Activated CD8-positive, alpha-beta memory T cell treated with anti-CD3 and anti-CD28 coated beads for 1 hour (primary cell): ENCODE data around the gene SP140.
A peak's percentile ranks its signal among the peaks of the same experiment; 100 is the strongest.
"Not testable (repeated sequence)": the region's sequence is repeated elsewhere in the genome, so short reads cannot be mapped to it uniquely, and the experiment has no call there.

ENCODE experiments used
- DNase-seq, 2 donors: peaks; one replicate each; pipeline ENCODE4 v3.0.0-alpha.2; 2020; ENCODE audit warnings: low read depth in 1 of 2; ENCODE audit errors: extremely low read depth in 1 of 2

SP140 gene

DNA sequence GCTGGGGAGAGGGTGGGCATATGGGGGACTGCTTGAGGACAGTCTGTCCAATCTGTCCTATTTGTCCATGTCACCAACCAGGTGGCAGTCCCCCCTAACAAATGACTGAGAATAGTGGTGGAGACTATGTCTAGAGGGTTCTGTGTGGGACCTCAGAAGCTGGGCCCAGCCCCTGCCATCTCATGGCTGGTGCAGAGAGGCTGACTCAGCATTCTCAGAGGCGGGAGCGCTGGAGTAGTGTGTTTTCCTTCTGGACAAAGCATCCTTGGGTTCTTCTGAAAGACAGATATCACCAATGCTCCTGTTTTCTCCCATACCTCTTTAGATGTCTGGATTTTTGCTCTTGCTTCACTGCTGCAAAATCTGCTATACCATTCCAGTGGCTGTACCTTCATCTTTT lies 57.4 kb downstream of the SP140 start:
- no peak for DNase-seq

DNA sequence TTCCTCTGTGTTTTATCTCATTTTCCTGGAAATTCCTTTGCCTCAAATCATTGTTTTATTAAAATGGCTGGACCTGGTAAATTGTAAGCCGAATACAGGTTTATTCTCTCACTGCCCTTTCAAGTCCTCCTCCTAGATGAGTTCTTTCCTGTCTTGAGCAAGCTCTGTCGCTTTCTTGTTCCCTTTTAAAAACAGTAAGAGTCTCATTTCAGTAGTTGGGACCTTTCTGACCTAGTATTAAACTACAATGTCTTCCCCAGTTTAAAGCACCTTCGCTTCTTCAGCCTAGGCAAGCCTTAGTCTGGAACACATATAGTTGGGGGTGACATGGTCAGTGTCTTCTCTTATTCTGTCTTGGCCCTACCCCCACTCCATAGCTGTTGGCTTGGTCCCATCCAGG lies 60.5 kb downstream of the SP140 start:
- DNase-seq = no peak

DNA sequence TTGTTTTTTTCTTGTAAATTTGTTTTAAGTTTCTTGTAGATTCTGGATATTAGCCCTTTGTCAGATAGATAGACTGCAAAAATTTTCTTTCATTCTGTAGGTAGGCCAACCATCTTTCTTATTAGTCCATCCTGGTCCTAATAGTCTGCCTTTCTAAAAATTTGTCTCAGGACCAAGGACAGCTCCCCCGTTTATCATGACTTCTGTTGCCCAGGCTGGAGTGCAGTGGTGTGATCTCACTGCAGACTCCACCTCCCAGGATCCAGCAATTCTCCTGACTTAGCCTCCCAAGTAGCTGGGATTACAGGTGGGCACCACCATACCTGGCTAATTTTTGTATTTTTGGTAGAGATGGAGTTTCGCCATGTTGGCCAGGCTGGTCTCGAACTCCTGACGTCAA lies 63.8 kb downstream of the SP140 start:
- DNase-seq = not testable (repeated sequence)

DNA sequence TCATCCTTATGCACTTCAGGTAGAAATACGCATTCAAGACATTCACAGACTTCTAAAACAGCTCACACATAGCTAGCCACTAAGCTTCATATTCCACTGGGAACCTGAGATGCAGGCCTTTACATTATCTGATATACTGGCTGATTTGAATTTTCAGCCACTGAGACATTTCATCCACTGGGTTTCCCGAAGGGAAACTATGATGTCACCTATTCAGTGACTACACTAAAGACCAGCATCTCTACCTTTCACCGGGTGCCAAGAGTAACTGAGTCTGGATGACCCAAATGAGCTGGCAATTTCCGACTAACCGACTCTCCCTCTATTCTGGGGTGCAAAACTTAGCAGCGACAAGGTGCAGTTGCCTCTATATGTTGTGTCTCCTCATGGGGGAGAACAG lies 69.7 kb downstream of the SP140 start:
- DNase-seq = no peak

DNA sequence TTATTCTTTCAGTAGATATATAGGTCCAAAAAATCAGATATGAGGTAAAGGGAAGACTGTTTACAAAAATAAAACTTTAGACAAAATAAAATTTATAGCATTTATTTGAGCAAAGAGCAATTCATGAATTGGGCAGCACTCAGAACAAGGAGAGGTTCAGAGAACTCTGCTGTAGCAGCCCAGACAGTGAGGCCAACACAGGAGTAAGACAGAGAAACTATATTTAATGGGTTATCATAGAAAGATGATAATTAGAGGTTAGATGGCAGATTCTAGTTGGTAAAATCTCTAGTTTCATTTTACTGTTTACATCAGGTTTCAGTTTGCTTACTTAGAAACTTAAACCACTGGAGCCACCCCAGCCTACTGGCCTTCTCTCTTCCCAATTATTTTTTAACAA lies 71.4 kb downstream of the SP140 start:
- no peak for DNase-seq

DNA sequence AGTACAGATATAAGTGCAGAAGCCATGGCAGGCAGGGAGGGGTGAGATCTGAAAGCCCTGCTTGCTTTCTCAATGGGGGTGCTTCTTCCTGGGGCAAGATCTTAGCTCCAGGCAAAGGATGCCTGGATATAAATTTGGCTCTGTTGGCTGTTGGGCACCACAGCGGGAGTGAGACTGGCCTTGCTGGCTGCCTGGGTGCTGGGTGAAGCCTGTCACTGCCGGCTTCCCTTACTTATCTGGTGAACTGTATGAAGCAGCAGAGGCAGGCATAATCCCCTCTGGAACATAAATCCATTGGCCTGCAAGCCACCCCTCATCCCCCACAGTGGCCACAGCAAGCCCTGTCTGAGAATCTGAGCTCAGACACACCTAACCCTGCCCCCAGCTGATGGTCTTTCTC lies 74.1 kb downstream of the SP140 start:
- no peak for DNase-seq

DNA sequence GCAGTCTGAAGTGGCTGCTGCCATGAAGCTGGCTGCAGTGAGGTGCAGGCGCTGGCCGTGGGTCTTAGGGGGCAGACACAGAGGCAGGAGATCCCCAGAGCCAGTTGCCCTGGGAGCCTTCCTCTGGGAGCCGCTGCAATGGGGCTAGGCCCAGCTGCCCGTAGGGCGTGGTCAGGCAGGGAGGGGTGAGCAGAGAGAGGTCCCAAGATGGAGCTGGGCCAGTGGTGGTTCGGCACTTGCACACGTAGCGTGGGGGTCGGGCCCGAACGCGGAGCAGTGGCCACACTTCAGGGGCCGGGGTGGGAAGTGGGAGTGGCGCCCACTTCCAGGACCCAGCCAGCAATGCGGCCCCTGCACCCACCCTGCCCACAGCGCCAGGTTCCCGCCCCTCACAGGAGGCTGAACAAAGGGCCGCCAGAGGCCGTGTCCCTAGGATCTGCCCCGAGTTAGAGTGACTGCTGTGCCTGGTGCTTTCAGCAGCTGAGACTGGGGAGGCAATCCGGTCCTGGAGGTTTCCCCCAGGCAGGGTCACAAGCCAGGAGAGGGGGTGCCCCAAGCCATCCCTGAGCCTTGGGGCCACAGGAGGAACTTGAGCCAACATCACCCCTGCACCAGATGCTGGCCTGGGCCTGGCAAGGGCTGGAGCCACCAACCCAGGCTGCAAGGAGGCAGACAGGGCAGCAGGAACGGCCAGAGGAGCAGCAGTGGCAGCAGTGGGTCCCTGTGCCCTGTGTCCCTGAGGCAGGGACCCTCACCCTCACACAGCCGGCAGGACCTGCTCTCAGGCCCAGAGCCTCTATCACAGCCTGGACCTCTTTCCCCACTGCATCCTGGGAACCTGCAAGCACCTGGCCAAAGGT lies 80.1 kb downstream of the SP140 start:
- DNase-seq = no peak

DNA sequence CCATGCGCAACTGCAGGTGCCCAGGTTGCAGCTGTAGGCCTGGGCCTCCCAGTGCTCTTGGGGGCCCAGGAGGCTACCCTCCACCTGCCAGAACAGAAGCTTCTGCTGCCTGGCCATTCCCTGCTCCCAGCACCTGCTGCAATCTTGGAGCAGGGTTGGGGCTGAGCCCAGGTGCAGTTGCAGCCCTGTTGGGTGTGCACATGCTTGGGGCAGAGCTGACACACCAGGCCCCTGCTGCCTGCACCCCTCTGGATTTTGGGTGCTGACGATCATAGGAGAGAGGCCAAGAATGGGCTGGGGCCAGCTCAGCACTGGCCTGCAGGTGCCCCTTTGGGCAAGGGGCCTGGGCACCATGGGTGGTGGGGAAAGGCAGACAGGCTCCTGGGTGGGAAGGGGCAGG lies 80.9 kb downstream of the SP140 start:
- DNase-seq = no peak

DNA sequence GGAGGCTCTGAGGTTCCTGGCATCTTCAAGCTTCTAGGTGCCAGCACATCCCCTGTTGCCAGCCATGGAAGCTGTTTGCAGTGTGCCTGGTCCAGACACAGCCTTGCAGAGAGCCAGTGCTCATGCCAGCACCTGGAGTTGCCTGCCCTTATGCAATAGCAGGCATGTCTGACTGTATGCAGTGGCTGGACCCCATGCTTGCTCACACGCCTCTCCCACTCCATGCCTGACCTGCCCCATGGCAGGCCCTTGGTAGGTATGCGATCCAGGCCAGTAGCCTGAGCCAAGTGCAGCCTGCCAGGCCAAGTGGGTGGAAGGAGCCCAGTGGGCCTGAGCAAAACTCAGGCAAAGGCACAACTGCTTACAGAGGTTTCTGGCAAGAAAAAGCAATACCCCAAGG lies 81.9 kb downstream of the SP140 start:
- no peak for DNase-seq

DNA sequence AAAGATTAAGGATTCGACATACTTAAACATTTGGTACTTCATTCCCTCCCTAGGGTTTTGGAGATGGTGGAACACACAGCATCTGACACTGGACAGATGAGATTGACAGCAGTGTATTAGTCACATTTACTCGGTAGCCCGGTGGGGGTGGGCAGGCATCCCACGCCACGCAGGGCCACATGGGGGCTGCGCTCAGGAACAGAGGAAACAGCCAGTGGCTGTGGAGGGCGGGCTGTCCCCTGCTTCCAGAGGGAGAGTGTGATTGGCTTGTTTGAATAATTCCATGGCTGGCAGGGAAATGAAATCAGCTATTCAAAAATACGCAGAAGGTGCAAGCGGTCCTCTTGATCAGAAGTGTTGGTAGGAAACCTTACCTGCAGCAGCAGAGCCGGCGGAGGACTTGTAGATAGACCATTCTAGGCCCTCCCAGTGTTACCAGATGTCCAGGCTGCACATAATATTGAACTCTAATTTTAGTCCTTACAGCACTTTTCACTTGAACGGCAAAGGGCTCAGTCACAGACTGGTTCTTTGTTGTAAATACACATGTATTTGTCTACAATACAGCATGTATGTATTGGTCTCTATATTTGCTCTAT lies 83.0 kb downstream of the SP140 start:
- no peak for DNase-seq

DNA sequence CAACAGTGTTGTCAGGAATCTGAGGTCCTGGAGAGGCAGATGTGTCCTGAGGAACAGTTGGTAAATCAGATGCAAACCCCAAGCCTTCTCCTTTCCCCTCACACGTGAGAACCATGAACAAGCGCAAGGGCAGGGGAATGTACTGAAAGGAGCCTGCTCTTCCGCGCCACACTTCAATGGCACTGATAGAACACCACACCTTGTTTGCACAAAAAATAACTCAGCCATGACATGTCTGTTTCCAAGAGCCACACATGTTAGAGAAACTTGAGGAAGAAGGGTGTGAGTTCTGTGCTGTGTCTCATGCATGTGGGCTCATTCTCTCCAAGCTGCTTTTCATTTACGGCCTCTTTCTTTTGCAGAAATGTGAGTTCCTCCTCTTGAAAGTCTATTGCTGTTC lies 85.3 kb downstream of the SP140 start:
- DNase-seq = not testable (repeated sequence)

DNA sequence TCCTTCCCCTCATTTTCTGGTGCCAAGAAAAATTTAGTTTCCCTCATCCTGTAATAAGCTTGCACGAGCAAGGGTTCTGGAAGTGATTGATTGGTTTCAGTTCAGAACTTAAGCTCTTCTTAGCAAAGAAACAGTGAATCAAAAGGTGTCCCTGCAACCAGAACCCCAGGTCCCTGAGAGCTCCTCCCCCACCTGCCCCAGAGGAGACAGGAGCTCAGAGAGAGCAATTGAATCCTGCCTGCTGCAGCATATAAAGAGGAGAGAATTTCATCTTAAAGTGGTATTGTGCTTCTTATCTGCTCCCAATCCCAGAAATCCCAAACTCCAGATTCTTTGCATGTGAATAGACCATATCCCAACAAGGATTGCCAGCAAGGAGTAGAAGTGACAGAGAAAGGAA lies 86.1 kb downstream of the SP140 start:
- DNase-seq = not testable (repeated sequence)

DNA sequence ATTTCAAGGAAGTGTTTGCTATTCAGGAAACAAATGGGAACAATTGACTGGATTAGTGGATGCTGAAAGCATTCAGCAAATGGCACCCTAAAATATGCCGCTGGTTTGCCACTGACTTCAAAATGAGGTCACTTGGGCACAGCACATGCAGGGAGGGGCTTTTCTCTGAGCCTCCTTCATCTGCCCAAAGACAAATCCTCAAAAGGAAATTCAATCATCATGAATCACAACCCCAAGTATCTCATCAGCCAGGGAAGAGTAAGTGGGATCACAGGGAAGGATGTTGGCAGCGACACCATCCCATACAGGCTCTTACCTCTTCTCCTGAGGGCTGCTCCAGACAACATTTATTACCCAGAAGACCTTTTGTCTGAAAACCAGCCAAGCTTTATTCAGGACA lies 87.1 kb downstream of the SP140 start:
- DNase-seq = no peak

DNA sequence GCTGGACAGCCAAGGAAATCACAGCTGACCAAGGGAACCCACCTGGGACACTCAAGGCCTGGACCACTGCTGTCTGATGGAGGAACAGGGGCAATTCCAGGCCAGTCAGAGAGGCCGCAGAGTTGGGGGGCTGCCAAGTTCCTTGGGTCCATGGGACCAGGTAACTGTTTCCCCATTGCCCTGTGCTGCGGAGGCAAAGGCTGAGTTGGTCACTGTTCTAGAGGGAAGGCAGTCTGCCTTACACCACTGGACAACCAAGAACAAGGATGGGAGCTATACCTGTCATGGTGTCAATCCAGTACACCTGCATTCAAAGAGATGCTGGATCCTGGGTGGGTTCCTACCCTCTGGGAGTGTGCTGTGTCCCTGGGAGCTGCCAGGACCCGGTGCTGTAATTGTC lies 91.8 kb downstream of the SP140 start:
- DNase-seq = no peak

DNA sequence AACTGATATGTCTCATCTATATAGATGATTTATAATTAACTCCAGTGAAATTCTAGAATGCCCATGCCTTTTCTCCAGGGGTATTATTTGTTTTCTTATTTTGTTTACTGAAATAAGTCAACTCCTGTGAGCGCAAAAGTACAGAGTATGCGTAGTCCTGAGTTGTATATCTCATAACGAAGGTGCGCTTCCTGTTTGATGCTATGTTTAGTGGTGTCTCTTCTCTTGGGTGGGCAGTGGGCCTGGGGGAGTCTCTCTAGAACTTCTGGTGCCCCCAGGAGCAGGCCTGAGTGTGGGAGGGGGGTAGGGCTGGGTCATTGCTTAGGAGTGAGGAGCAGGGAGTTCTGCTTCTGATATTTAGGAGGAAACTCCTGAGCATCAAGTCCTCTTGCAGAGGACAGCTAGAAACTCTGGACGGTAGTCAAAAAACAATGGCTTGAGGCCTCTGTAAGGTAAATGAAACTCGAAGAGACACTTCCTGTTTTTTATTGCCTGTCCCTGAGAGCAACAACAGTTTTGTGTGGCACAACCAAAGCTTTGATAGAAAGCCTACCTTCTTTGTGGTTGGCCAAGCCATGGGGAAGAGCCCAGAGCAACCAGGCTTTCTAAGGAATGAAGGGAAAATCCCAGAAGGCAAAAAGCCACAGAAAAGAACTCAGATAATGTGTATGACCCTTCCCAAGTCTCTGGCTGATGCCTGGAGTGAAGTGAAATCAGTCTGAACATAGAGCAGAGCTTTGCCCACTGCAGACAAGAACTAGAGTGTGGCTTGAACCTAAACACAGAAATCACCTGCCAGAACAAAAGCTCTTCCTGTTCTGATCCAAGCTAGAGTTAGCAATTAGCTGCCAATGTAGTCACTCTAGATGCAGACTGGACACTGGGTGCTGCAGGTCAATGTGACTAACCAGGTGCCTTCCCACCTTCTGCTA lies 92.9 kb downstream of the SP140 start:
- no peak for DNase-seq

DNA sequence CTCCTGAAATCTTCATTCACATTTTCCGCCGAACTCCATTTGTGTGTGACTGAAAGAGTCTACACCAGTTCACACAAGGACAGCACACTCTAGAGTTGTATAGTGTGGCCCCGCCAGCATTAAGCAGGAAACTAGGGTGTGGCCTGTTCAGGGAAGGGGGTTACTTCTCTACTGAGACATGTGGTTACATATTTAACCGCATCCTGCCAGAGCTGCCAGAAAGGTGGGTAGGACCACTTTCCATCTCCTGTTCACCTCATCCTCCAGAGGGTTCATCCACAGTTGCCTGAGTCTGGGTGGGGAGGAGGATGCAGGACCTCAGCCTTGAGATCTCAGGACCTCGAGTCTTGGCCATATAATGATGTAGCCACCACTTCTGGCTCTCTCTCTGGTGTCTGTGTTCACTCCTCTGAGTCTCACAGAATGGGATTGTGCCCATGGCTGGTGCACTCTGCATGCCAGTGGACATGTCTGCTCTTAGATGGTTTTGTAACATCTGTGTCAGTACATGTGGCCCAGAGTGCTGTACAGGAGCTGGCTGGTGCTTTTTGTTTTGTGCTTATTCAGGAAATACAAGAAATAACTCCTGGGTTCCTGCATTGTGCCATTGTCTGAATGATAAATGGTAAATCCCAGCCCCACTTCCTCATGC lies 93.8 kb downstream of the SP140 start:
- DNase-seq = peak; percentile 38 to 39

DNA sequence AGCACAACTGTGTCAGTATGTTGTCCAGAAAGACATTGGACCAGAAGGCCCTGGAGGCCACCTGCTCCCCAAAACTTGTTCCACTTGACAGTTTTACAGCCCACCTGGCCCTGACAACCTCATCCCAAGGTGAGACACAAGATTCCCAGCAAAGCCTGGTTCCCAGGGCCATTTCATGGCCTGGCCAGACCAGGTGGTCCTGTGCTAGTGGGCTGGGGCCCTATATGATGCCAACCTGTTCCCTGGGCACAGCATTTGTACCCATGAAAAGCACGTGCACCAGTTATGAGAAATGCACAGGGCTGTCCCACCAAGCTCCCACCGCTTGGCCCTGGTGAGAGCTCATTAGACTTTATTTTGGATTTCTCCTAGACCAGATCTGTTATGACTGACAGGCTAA lies 95.5 kb downstream of the SP140 start:
- no peak for DNase-seq

DNA sequence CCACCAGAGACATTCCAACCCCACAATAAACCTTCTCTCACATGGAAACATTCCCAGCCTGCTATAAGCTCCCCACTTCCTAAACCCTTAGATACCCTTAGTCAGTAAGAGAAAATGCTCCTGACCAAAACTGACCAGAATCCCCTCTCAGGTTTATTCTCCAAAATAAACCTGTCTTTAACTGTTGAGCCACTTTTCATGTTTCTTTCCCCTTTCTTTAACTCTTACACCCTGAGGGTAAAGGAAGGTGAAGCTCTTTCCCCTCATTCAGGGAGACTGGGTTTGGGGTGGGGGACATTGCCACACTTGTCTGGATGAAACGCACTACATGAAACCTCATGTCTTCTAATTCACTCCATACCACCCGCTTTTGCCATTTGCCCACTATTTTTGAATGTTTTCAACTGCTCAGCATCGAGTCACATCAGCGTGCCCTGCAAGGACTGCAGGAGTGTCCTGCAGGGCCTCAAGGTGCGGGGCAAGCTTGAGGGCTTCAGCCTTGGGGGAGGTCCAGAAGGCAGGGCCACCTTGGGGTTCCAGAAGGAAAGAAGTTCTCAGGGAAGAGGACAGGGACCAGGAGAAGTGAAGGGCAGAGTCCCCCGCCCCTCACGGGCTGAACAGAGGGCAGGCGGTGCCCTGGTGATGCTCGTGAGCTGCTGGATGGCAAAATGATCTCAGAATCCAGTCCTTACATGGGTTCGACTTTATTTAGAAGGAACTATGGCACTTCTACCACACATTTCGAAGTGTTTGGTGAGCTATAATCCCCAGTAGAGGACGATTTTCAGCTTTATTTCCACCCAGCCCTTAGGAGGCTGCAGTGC lies 97.2 kb downstream of the SP140 start:
- DNase-seq = no peak

DNA sequence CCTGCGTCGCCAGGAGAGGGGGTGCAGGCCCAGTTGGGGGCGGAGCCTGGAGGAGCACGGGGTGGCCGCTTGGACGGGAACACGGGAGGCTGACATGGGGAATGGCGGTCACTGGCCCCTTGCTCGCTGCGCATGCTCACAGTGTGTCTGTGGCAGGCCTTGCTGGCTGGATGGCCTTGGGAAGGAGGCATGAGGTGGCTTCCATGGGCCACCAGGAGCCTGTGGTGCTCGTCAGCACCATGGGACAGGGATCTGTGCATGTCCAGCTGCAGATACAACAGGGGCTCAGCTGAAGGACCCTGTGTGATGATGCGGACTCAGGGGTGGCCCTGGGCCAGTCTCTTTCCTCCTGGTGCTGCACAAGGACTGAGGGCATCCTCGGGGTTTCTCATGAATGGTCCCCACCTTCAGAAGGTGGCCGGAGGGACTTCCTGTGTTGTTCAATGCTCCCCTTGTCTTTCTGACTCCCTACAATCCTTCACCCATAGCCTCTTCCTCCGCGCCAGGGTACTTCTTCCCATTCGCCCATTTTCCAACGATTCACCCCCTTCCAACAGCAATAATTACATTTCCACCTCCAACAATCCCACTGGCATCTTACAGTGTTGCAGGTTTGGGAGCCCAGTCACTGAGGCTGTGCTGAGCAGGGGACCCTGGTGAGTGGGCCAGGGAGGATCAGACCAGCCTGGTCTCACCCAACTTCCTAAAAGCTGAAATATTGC lies 98.0 kb downstream of the SP140 start:
- DNase-seq = no peak

DNA sequence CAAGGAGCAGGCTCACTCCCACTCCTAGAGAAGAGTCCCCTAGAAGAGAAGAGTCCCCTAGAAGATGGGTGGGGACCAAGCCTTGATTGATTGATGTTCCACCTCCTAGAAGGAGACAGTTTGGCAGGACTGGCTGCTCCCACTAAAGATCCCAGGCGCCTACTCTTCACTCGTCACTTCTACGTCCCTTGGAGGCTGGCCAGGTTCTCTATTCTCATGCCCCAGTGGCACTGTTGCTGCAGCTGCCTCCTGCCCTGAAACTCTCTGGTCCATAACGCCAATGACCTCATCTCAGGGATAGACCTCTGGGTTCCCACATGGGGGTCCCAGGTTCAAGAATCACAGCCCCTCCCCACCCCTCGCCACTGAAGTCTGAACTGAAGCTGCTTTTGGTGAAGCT lies 99.0 kb downstream of the SP140 start:
- no peak for DNase-seq
